Stimulated activated naive B cell treated with anti-CD40 and anti-IgM and Interleukin-4, amounts not matched to agents 10 μg/mL and 1 μg/mL and 100 μg/mL, for 72 hours (primary cell): ENCODE data around the gene RYR2.

Source experiments
- ATAC-seq, 2 donors: fragments of 150-1000 bp; cut with Tn5 transposase; replicated peaks; 2 replicates each; pipeline ENCODE4 v1.10.0; 2021; ENCODE audit warnings: moderate library complexity in 1 of 2
- DNase-seq: peaks from one replicate; pipeline ENCODE4 v3.0.0; 2021
- H3K27ac Mint-ChIP-seq: one replicate; pipeline ENCODE4 v1.8.0; 2022; ENCODE audit warnings: mild to moderate bottlenecking, mixed read lengths
- H3K27me3 Mint-ChIP-seq, 2 donors: one replicate each; pipeline ENCODE4 v1.8.0; 2022; ENCODE audit warnings: mixed read lengths in 2 of 2
- H3K36me3 Mint-ChIP-seq, 2 donors: one replicate each; pipeline ENCODE4 v1.8.0; 2022; ENCODE audit warnings: mixed read lengths in 2 of 2, mild to moderate bottlenecking in 1 of 2
- H3K4me1 Mint-ChIP-seq, 2 donors: one replicate each; pipeline ENCODE4 v1.8.0; 2022; ENCODE audit warnings: mixed read lengths in 2 of 2, mild to moderate bottlenecking in 1 of 2
- H3K4me3 Mint-ChIP-seq, 2 donors: one replicate each; pipeline ENCODE4 v1.8.0; 2022; ENCODE audit warnings: mild to moderate bottlenecking in 2 of 2, mixed read lengths in 2 of 2, moderate library complexity in 1 of 2
- H3K9me3 Mint-ChIP-seq, 2 donors: one replicate each; pipeline ENCODE4 v1.8.0; 2022; ENCODE audit warnings: mixed read lengths in 2 of 2, mild to moderate bottlenecking in 1 of 2

RYR2 gene

GRCh38 chr1:237673631-237674030 is 631.6 kb downstream of the RYR2 start:
- Mint-ChIP-seq H3K4me1 (no peaks in the 10 kb centered on the region), H3K27me3 (no peaks in the 10 kb centered on the region), H3K27ac (no peak overlapping the region), H3K9me3 (no peaks in the 10 kb centered on the region), H3K36me3 (no peaks in the 10 kb centered on the region), H3K4me3 (no peak overlapping the region)
- ATAC-seq (no peak), DNase-seq (no peak)

- ATAC-seq (no peak), DNase-seq (no peak)
- Mint-ChIP-seq H3K36me3 (no peaks in the 10 kb centered on the region), H3K4me3 (no peak overlapping the region), H3K27ac (no peak overlapping the region), H3K9me3 (peaks cover 0 to 1% of the 10 kb centered on the region in 2 donors), H3K4me1 (no peaks in the 10 kb centered on the region), H3K27me3 (no peaks in the 10 kb centered on the region)
Observed at GRCh38 chr1:237677979-237678378, 636.0 kb downstream of the RYR2 start.

GRCh38 chr1:237679687-237680086 is 637.7 kb downstream of the RYR2 start:
- DNase-seq: no peak
- H3K9me3 Mint-ChIP-seq: peaks cover 1 to 4% of the 10 kb centered on the region in 2 donors
- H3K36me3 Mint-ChIP-seq: no peaks in the 10 kb centered on the region
- H3K27ac Mint-ChIP-seq: no peak overlapping the region
- no peak overlapping the region for H3K4me3 Mint-ChIP-seq
- H3K4me1 Mint-ChIP-seq: no peaks in the 10 kb centered on the region
- no peaks in the 10 kb centered on the region for H3K27me3 Mint-ChIP-seq
- ATAC-seq: no peak

- DNase-seq: no peak
- Mint-ChIP-seq H3K27me3 (no peaks in the 10 kb centered on the region), H3K27ac (no peak overlapping the region), H3K36me3 (no peaks in the 10 kb centered on the region), H3K4me1 (no peaks in the 10 kb centered on the region), H3K9me3 (peaks cover 1 to 4% of the 10 kb centered on the region in 2 donors), H3K4me3 (no peak overlapping the region)
- ATAC-seq: no peak
Observed at GRCh38 chr1:237681210-237681609, 639.2 kb downstream of the RYR2 start.

GRCh38 chr1:237684236-237684635 is 642.3 kb downstream of the RYR2 start:
- Mint-ChIP-seq H3K9me3 (peaks cover 1 to 4% of the 10 kb centered on the region in 2 donors), H3K27ac (no peak overlapping the region), H3K4me3 (no peak overlapping the region), H3K4me1 (no peaks in the 10 kb centered on the region), H3K36me3 (no peaks in the 10 kb centered on the region), H3K27me3 (no peaks in the 10 kb centered on the region)
- DNase-seq (no peak), ATAC-seq (no peak)

- H3K9me3 Mint-ChIP-seq: peaks cover 0 to 4% of the 10 kb centered on the region in 2 donors
- no peak overlapping the region for H3K4me3 Mint-ChIP-seq
- no peaks in the 10 kb centered on the region for H3K27me3 Mint-ChIP-seq
- ATAC-seq (no peak), DNase-seq (no peak)
- H3K36me3 Mint-ChIP-seq: no peaks in the 10 kb centered on the region
- no peaks in the 10 kb centered on the region for H3K4me1 Mint-ChIP-seq
- H3K27ac Mint-ChIP-seq: no peak overlapping the region
Observed at GRCh38 chr1:237685551-237685950, 643.6 kb downstream of the RYR2 start.

- H3K4me1 Mint-ChIP-seq: no peaks in the 10 kb centered on the region
Observed at GRCh38 chr1:237687804-237688203, 645.8 kb downstream of the RYR2 start.

GRCh38 chr1:237690656-237691055 is 648.7 kb downstream of the RYR2 start:
- Mint-ChIP-seq H3K9me3 (no peaks in the 10 kb centered on the region), H3K36me3 (no peaks in the 10 kb centered on the region), H3K4me3 (no peak overlapping the region), H3K4me1 (no peaks in the 10 kb centered on the region), H3K27ac (no peak overlapping the region), H3K27me3 (no peaks in the 10 kb centered on the region)
- ATAC-seq (no peak), DNase-seq (no peak)

More at GRCh38 chr1:237687804-237688203, 645.8 kb downstream of the RYR2 start:
- no peaks in the 10 kb centered on the region for H3K27me3 Mint-ChIP-seq
- no peak overlapping the region for H3K4me3 Mint-ChIP-seq
- H3K36me3 Mint-ChIP-seq: no peaks in the 10 kb centered on the region
- H3K9me3 Mint-ChIP-seq: peaks cover 0 to 4% of the 10 kb centered on the region in 2 donors
- H3K27ac Mint-ChIP-seq: no peak overlapping the region
- DNase-seq (no peak), ATAC-seq (no peak)

GRCh38 chr1:237692255-237692654 is 650.3 kb downstream of the RYR2 start:
- Mint-ChIP-seq H3K27ac (no peak overlapping the region), H3K4me1 (no peaks in the 10 kb centered on the region), H3K9me3 (no peaks in the 10 kb centered on the region)

GRCh38 chr1:237695878-237696277 is 653.9 kb downstream of the RYR2 start:
- DNase-seq (no peak), ATAC-seq (no peak)
- Mint-ChIP-seq H3K9me3 (no peaks in the 10 kb centered on the region), H3K27me3 (no peaks in the 10 kb centered on the region), H3K27ac (no peak overlapping the region), H3K4me1 (no peaks in the 10 kb centered on the region), H3K36me3 (no peaks in the 10 kb centered on the region), H3K4me3 (no peak overlapping the region)

More at GRCh38 chr1:237692255-237692654, 650.3 kb downstream of the RYR2 start:
- no peaks in the 10 kb centered on the region for H3K36me3 Mint-ChIP-seq
- DNase-seq: no peak
- H3K27me3 Mint-ChIP-seq: no peaks in the 10 kb centered on the region
- H3K4me3 Mint-ChIP-seq: no peak overlapping the region
- no peak for ATAC-seq

- DNase-seq (no peak), ATAC-seq (no peak)
- H3K4me3 Mint-ChIP-seq: no peak overlapping the region
- H3K4me1 Mint-ChIP-seq: no peaks in the 10 kb centered on the region
- H3K9me3 Mint-ChIP-seq: no peaks in the 10 kb centered on the region
- H3K36me3 Mint-ChIP-seq: no peaks in the 10 kb centered on the region
- H3K27ac Mint-ChIP-seq: no peak overlapping the region
- H3K27me3 Mint-ChIP-seq: no peaks in the 10 kb centered on the region
Observed at GRCh38 chr1:237700181-237700580, 658.2 kb downstream of the RYR2 start.

- no peak for ATAC-seq
- Mint-ChIP-seq H3K9me3 (peaks cover 2 to 6% of the 10 kb centered on the region in 2 donors), H3K27ac (no peak overlapping the region), H3K4me3 (no peak overlapping the region), H3K27me3 (no peaks in the 10 kb centered on the region), H3K4me1 (no peaks in the 10 kb centered on the region), H3K36me3 (no peaks in the 10 kb centered on the region)
- no peak for DNase-seq
Observed at GRCh38 chr1:237701534-237701933, 659.5 kb downstream of the RYR2 start.

GRCh38 chr1:237702161-237702560 is 660.2 kb downstream of the RYR2 start:
- Mint-ChIP-seq H3K36me3 (no peaks in the 10 kb centered on the region), H3K27ac (no peak overlapping the region), H3K4me3 (no peak overlapping the region), H3K9me3 (peaks cover 2 to 7% of the 10 kb centered on the region in 2 donors), H3K27me3 (no peaks in the 10 kb centered on the region), H3K4me1 (no peaks in the 10 kb centered on the region)
- DNase-seq (no peak), ATAC-seq (no peak)

- H3K4me1 Mint-ChIP-seq: no peaks in the 10 kb centered on the region
- H3K27me3 Mint-ChIP-seq: no peaks in the 10 kb centered on the region
- H3K9me3 Mint-ChIP-seq: peaks cover 2 to 7% of the 10 kb centered on the region in 2 donors
- DNase-seq (no peak), ATAC-seq (no peak)
- H3K27ac Mint-ChIP-seq: no peak overlapping the region
- no peaks in the 10 kb centered on the region for H3K36me3 Mint-ChIP-seq
- no peak overlapping the region for H3K4me3 Mint-ChIP-seq
Observed at GRCh38 chr1:237705462-237705861, 663.5 kb downstream of the RYR2 start.

- H3K4me3 Mint-ChIP-seq: no peak overlapping the region
- ATAC-seq (no peak), DNase-seq (no peak)
- H3K27ac Mint-ChIP-seq: no peak overlapping the region
- H3K36me3 Mint-ChIP-seq: no peaks in the 10 kb centered on the region
- H3K4me1 Mint-ChIP-seq: no peaks in the 10 kb centered on the region
- no peaks in the 10 kb centered on the region for H3K27me3 Mint-ChIP-seq
- H3K9me3 Mint-ChIP-seq: peaks cover 2 to 7% of the 10 kb centered on the region in 2 donors
Observed at GRCh38 chr1:237709355-237709754, 667.4 kb downstream of the RYR2 start.

GRCh38 chr1:237711281-237711680 is 669.3 kb downstream of the RYR2 start:
- Mint-ChIP-seq H3K27ac (no peak overlapping the region), H3K4me3 (no peak overlapping the region), H3K27me3 (no peaks in the 10 kb centered on the region), H3K4me1 (no peaks in the 10 kb centered on the region), H3K9me3 (peaks cover 2 to 3% of the 10 kb centered on the region in 2 donors), H3K36me3 (no peaks in the 10 kb centered on the region)
- ATAC-seq: no peak
- DNase-seq: no peak
